ENCODE data around the gene ADAM12. TPM values are rescaled to one million over a fixed set of nuclear protein-coding genes. Genes with fewer than 3 reads are reported as not detected.

ADAM12 gene
- total and polyA plus RNA-seq, 2 donors (not counting 3 experiments of a cell fraction or from before 2014, with no cell fraction given): 0.22 to 0.33 TPM

- no peak overlapping the region for H2AFZ ChIP-seq (ENCODE audit: low read depth, low read length)
- no peaks in the 10 kb centered on the region for H3K27me3 ChIP-seq (ENCODE audit: control insufficient read depth in 2 of 2, insufficient read depth in 2 of 2, low read length in 2 of 2)
- no peak overlapping the region for H3K4me3 ChIP-seq (replicated peaks in 1 of 3; ENCODE audit: insufficient read depth in 1 of 3, low read depth in 1 of 3, low read length in 3 of 3)
- H3K36me3 ChIP-seq (ENCODE audit: control insufficient read depth in 2 of 2, extremely low read depth in 1 of 2, insufficient read depth in 2 of 2, low read length in 2 of 2): no peaks in the 10 kb centered on the region
- ChIA-PET CTCF (interaction anchor here (0.9 to 1.6 kb wide), 2 partner anchors 19 to 96 kb away, joined by 3 to 4 read pairs; no protein-coding TSS in a partner anchor), POLR2A (no interaction called here)
- DNase-seq (ENCODE audit: low read depth, low spot score) (peak; percentile 28), FAIRE-seq (no peak)
- TF ChIP-seq EZH2 (IDR thresholded peaks at IDR 0.05; ENCODE audit: borderline replicate concordance, low read depth, low read length, severe bottlenecking) (no peak), CTCF (IDR thresholded peaks at IDR 0.05; ENCODE audit: extremely low read depth in 1 of 2, insufficient read depth in 1 of 2, low read depth in 1 of 2, low read length in 2 of 2) (no peak)
- dilution Hi-C loops (cut with MboI; ENCODE audit: extremely low pct_ligation_motif_present, low sequenced_read_pairs): no loop called here
- H3K4me2 ChIP-seq (ENCODE audit: insufficient read depth, low read length): no peak overlapping the region
- H3K9me3 ChIP-seq (replicated peaks; ENCODE audit: control insufficient read depth, insufficient read depth, low read length): no peaks in the 10 kb centered on the region
- no peaks in the 10 kb centered on the region for H3K9me1 ChIP-seq (replicated peaks; ENCODE audit: control insufficient read depth, extremely low read depth, insufficient read depth, low read length)
- peaks cover 4% of the 10 kb centered on the region for H3K4me1 ChIP-seq (ENCODE audit: control insufficient read depth, extremely low read depth, insufficient read depth, low read length)
- intact Hi-C loops (cut with micrococcal nuclease): no loop called here
- no peaks in the 10 kb centered on the region for H3K79me2 ChIP-seq (ENCODE audit: control insufficient read depth, insufficient read depth, low read length)
- no peaks in the 10 kb centered on the region for H4K20me1 ChIP-seq (replicated peaks; ENCODE audit: control insufficient read depth, extremely low read depth, insufficient read depth, low read length)
- BruUV-seq (replicated peaks): no TSS peak
- H3K9ac ChIP-seq (replicated peaks; ENCODE audit: extremely low read depth, insufficient read depth, low read length): no peak overlapping the region
- H3K27ac ChIP-seq (ENCODE audit: insufficient read depth, low read depth, low read length): no peak overlapping the region
These were observed 386.7 kb downstream of the ADAM12 start for GRCh38 chr10:126001576-126001975.

GRCh38 chr10:125999694-126000093 lies 388.6 kb downstream of the ADAM12 start:
- DNase-seq (ENCODE audit: low read depth, low spot score): peak; percentile 27
- Histone ChIP-seq H2AFZ (ENCODE audit: low read depth, low read length) (no peak overlapping the region), H3K36me3 (ENCODE audit: control insufficient read depth in 2 of 2, extremely low read depth in 1 of 2, insufficient read depth in 2 of 2, low read length in 2 of 2) (no peaks in the 10 kb centered on the region), H4K20me1 (replicated peaks; ENCODE audit: control insufficient read depth, extremely low read depth, insufficient read depth, low read length) (no peaks in the 10 kb centered on the region), H3K27me3 (ENCODE audit: control insufficient read depth in 2 of 2, insufficient read depth in 2 of 2, low read length in 2 of 2) (no peaks in the 10 kb centered on the region), H3K9me1 (replicated peaks; ENCODE audit: control insufficient read depth, extremely low read depth, insufficient read depth, low read length) (no peaks in the 10 kb centered on the region), H3K27ac (ENCODE audit: insufficient read depth, low read depth, low read length) (no peak overlapping the region), H3K4me1 (ENCODE audit: control insufficient read depth, extremely low read depth, insufficient read depth, low read length) (peaks cover 4% of the 10 kb centered on the region), H3K4me2 (ENCODE audit: insufficient read depth, low read length) (peak overlapping the region; percentile 12), H3K79me2 (ENCODE audit: control insufficient read depth, insufficient read depth, low read length) (no peaks in the 10 kb centered on the region), H3K9me3 (replicated peaks; ENCODE audit: control insufficient read depth, insufficient read depth, low read length) (no peaks in the 10 kb centered on the region), H3K4me3 (replicated peaks in 1 of 3; ENCODE audit: insufficient read depth in 1 of 3, low read depth in 1 of 3, low read length in 3 of 3) (no peak overlapping the region), H3K9ac (replicated peaks; ENCODE audit: extremely low read depth, insufficient read depth, low read length) (no peak overlapping the region)
- intact Hi-C loops (cut with micrococcal nuclease): no loop called here
- CTCF ChIA-PET: interaction anchor here (0.9 kb wide), 1 partner anchor 13 kb away, joined by 3 read pairs; no protein-coding TSS in a partner anchor
- TF ChIP-seq GATA2 (IDR thresholded peaks at IDR 0.05; ENCODE audit: insufficient read depth, insufficient read length, low read depth, low read length) (peak; percentile 67), POLR2AphosphoS5 (IDR thresholded peaks at IDR 0.05; ENCODE audit: insufficient read depth, low read depth, low read length) (no peak), MYC (IDR thresholded peaks at IDR 0.05; ENCODE audit: low read depth, low read length) (no peak), POLR2A (IDR thresholded peaks at IDR 0.05; ENCODE audit: low read depth, low read length) (no peak), EZH2 (IDR thresholded peaks at IDR 0.05; ENCODE audit: borderline replicate concordance, low read depth, low read length, severe bottlenecking) (no peak)
- POLR2A ChIA-PET: no interaction called here
- no TSS peak for BruUV-seq (replicated peaks)
- dilution Hi-C loops (cut with MboI; ENCODE audit: extremely low pct_ligation_motif_present, low sequenced_read_pairs): no loop called here
- no peak for FAIRE-seq
